Activated CD4-positive, CD25-positive, alpha-beta regulatory T cell treated with anti-CD3 and anti-CD28 coated beads, Interleukin-2, amount 50 U/mL, for 72 hours (primary cell): ENCODE data around the gene ACOT12.
"Not testable (repeated sequence)": the region's sequence is repeated elsewhere in the genome, so short reads cannot be mapped to it uniquely, and the experiment has no call there.

Source experiments
- DNase-seq: peaks from one replicate; pipeline ENCODE4 v3.0.0; 2021

ACOT12 gene

DNA sequence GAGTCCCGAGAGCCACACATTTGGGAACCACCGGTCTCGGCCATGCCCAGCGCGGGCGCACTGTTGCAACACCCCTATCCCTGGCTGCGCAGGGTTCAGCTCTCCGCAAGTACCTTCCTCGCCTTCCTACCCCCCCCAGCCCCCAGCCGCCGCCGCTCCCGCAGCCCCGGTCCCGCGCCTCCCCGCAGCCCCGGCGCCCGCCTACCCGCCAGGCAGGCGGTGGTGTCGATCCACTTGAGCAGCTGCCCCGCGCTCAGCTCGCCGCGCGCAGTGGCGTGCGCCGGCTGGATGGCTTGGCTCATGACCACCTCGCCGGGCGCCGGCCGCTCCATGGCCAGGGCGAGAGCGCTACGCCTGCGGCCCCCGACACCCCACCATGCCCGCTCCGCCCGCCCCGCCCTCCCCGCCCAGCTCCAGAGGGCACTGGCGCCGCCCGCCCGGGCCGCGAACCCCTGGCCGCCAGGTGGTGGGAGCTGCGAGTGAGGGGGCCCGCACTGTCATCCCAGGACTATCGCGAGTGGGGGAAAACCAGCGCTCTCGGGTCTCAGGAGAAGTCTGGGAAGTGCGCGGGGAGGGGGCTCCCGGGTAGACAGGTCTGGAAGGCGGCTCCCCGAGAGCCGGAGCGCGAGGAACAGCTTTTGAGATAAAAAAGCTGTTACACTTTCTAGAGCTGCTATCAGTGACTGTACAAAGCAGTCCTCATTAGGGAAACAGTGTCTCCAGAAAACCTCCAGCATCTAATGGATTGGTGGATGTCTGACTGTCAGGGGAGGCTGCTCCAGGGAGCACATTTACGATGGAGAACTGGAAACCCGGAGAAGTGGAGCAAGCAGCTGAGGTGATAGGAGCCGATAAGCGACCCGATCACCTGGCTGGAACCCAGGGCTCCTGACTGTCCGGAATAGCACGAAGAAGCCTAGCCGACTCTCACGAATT, at the start of gene ACOT12:
TSS of gene ACOT12 (minus strand) at position 352 of the 936 bp plus-strand sequence. CDS start at position 332, 20 bp downstream.
- no peak for DNase-seq

GRCh38 chr5:81435023-81435422, 41.1 kb upstream of the ACOT12 start:
- no peak for DNase-seq

DNA sequence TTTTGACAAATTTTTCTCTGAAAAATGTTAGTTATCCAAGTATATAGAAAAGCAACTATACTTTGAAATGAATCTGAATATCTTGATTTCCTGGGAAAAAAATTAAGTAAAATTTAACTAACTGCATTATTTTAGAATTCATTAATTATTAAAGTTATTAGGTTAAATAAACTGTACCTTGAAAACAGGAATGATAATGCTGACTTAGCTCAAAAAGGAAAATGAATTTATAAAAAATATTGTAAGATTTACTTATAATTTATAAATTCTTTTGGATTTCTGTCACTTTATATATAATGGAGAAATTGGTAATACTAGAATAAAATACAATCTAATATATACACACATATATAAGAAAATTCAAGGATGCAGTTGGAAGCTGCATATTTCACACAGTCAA, 36.1 kb upstream of the ACOT12 start:
- no peak for DNase-seq

DNA sequence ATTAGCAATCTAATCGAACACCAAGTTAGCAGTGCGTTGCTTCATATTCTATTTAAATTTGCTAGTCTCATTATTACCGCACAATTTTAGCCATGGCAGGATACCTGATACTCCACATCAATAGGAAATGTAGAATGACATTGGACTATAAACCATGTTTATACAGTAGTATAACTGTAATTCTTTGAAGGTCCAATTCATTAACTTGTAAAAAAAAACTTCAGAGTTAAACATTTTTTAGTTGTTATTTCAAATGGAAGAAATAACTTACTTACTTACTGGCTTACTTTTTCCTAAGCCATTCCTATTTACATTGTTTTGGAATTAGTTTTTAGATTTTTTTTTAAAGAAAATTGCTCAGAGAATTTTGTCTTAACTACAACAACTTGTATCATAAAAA, 35.4 kb upstream of the ACOT12 start:
- DNase-seq = no peak

DNA sequence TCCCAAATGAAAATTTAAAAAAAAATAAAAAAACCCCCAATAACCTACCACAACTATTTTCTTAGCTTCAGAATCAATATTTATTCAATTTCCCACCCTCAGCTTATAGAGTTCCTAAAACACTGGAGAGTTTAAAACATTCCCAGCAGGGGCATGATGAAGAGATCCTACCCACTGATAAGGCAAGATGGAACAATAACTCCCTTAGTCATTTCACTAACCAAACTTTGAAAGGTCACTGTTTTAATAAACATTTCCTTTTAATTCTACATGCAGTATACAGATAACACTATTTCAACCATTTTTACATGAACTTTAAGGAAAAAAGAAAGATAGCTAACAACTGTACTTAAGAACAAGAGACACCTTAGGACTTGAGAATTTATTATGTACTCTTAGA, 34.9 kb upstream of the ACOT12 start:
- DNase-seq = no peak

DNA sequence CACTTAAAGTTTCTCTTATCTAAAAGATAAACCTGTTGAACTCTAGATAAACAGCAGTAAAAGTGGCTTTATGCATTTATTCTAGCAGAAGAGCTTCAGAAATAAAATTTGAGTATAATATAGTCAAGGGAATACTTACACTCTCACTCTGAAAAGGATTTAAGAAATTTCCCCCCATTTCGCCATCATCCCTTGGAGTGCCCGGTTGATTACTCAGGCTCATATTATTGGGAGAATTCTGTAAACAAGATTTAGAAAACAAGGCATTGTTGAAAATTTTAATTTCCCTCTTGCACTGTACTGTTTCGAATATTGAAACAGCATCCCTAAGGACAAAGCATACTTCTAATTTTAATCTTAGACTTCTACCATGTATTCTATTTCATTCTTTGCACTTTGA, 34.5 kb upstream of the ACOT12 start:
- no peak for DNase-seq

DNA sequence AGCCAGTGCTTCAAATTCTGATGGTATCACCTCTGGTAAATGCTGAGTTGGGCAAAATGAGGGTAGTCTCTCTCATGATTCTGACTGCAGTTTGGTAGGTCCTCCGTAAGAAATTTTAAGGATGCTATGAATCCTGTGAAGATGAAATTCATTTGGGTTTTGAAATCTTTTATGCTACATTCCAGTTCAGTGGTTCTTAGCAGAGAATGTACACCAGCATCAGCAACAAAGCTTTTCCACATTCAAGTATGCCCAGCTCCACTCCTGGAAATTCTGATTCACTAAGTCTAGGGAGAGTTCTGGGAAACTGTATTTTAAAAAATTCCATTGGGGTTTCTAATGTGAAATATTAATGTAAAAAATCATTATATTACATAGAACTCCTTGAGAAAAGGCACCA, 33.6 kb upstream of the ACOT12 start:
- DNase-seq = no peak

DNA sequence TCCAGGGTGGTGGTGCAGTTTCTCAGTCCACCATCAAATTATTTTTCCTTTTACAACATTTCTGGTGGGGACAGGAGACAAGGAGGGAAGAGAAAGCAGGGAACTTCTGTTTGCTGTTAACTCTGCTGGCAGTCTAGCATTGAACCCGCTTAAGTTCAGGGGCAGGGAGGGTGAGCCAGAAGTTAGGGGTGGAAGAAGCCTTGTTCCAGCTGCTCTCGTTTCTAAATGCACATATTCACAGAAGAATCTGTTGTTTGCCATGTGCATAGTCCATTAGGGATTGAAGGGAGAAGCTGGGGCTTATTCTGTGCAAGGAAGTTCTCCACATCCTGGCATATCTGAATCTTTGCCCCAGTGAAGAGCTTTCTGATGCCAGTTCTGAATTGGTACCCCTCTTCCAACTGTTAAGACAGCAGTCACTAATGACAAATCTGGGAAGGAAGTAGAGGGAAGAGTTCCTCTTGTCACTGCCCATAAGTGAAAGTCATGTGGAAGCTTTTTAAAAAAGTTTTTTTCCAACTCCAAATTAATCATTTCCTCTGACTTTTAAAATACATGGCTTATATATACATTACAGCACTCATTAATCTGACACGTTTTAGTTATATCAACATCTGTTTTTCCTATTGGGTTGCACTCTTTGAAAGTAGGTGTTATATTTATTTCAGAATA, 32.6 kb upstream of the ACOT12 start:
- DNase-seq = no peak

DNA sequence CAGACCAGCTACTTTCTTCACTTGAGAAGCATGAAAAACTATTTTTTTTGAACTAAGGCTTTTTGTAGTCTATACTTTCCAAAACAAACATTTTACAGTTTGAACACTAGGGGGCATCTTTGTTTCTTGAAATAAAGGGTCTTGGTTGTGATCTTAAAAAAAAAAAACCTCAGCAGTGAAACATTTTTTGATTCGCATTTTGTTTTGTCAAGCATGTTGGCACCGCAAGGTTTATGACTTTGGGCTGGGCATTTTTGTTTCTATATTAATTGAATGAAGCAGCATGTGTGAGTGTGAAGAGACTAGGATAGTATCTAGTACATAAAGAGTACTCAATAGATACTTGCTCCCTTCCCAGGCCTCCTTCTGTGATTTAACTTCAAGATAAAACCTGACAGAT, 31.6 kb upstream of the ACOT12 start:
- no peak for DNase-seq

- no peak for DNase-seq
Observed at GRCh38 chr5:81424728-81425127, 30.8 kb upstream of the ACOT12 start.

GRCh38 chr5:81422671-81423070, 28.7 kb upstream of the ACOT12 start:
- no peak for DNase-seq

- DNase-seq = no peak
Observed at GRCh38 chr5:81420039-81420667, 26.2 kb upstream of the ACOT12 start.

DNA sequence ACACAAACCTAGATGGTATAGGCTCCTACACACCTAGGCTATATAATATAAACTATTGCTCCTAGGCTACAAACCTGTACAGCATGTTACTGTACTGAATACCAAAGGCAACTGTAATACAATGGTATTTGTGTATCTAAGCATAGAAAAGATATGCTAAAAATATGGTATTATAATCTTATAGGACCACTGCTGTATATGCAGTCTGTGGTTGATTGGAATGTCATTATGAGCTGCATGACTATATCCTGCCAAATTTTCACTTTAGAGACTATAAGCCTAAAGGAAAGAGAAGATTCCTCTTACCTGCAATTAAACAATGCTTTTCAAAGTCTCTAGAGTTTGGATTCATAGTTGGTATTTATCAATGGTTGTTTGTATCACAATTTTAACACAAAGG, 24.7 kb upstream of the ACOT12 start:
- no peak for DNase-seq

GRCh38 chr5:81417052-81417451, 23.1 kb upstream of the ACOT12 start:
- no peak for DNase-seq

- no peak for DNase-seq
Observed at GRCh38 chr5:81409896-81410295, 16.0 kb upstream of the ACOT12 start.

- DNase-seq = no peak
Observed at GRCh38 chr5:81409361-81409760, 15.4 kb upstream of the ACOT12 start.

- no peak for DNase-seq
Observed at GRCh38 chr5:81408496-81408895, 14.6 kb upstream of the ACOT12 start.

GRCh38 chr5:81407811-81408210, 13.9 kb upstream of the ACOT12 start:
- DNase-seq = not testable (repeated sequence)

DNA sequence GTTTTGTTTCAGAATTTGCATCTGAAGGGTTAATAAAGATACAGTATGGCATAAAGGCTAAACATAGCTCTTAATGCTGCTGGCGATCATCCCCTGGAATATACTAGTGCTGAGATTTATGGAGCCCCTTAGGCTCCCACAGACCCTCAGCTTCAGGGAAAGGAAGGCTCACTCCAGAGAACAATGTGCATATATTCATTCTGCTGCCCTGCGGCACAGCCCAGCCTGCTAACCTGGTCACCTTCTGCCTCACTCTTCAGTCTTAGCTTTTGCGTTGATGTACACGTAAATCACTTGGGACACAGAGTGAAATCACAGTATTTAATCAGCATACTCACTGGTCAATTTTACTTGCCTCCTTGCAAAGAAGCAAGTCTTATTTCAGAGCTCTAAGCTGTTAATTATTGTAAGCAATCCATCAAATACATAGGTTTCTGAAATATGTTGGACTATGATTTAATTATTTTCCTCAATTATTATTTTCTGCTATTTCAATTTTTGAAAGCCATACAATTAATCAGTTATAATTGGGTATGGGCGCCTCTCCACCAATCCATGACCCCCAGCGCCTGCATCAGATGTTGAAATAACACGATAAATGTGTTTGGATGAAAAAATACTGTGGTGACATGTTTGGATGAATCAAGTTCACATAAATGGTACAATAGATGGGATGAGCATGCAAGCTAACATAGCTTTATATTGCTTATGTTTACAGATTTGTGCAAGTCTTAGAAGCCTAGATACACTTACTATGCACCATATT, 11.4 kb upstream of the ACOT12 start:
- DNase-seq = no peak

- DNase-seq = no peak
Observed at GRCh38 chr5:81402192-81402930, 8.4 kb upstream of the ACOT12 start.

GRCh38 chr5:81401266-81401665, 7.3 kb upstream of the ACOT12 start:
- no peak for DNase-seq

DNA sequence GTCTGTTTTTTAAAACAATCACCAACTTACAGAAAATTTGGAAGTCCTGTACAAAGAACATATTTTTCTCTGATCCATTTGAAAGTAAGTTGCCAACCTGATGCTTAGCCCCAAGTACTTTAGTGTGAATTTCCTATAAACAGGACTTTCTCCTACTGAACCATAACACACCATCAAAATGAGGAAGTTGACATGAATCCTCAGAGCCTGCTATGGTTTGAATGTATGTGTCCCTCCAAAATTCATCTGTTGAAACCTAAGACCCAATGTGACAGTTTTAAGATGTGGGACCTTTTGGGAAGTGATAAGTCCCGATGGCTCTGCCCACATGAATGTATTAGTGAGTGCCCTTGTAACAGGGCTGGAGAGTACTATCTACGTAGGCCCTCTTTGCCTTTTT, 6.4 kb upstream of the ACOT12 start:
- DNase-seq = no peak
